Measurements from ENCODE around the gene ZZZ3. TPM values are rescaled to one million over a fixed set of nuclear protein-coding genes. Genes with fewer than 3 reads are reported as not detected.

ZZZ3 gene
- polyA plus RNA-seq, 2 of the 4 experiments (the other 2 are of a cell fraction) = 20.7 to 32.2 TPM

DNA sequence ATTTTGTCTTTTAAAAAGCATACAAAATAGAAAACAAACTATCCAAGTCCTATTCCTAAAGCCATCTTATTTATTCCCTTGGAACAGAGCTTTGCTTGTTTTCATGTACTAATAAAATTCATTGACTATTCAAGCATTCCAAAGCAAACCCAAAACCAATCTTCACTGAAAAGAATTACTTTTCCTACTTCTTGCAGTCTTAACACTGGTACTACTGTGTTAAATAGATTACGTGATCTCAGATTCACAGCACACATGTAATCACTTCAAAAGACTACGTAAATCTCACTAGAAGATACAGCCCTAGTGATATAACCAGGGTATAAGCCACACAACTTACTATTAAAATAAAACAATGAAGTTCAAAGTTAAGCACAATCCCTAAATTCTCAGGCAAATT is 39.0 kb downstream of the ZZZ3 start:
- H3K4me1 ChIP-seq = peaks cover 14% of the 10 kb centered on the region
- POLR2A ChIA-PET = no interaction called here
- TF ChIP-seq MAZ (IDR thresholded peaks at IDR 0.05; ENCODE audit: borderline replicate concordance, low read depth, low read length) = no peak
- no peak for TF ChIP-seq EHF (CRISPR knock-in tag; IDR thresholded peaks at IDR 0.05)
- TF ChIP-seq, protein P1, sequence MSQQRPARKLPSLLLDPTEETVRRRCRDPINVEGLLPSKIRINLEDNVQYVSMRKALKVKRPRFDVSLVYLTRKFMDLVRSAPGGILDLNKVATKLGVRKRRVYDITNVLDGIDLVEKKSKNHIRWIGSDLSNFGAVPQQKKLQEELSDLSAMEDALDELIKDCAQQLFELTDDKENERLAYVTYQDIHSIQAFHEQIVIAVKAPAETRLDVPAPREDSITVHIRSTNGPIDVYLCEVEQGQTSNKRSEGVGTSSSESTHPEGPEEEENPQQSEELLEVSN (IDR thresholded peaks at IDR 0.05; ENCODE audit: borderline replicate concordance, low read depth) = no peak
- TF ChIP-seq FOSB (CRISPR knock-in tag; IDR thresholded peaks at IDR 0.05) = no peak
- TF ChIP-seq NPAS2 (CRISPR knock-in tag; IDR thresholded peaks at IDR 0.05; ENCODE audit: borderline replicate concordance) = no peak
- TF ChIP-seq TP53 (CRISPR knock-in tag; IDR thresholded peaks at IDR 0.05) = no peak
- TF ChIP-seq ZC3H11A (IDR thresholded peaks at IDR 0.05) = no peak
- no peak for TF ChIP-seq FOSL2 (IDR thresholded peaks at IDR 0.05)
- TF ChIP-seq FOSL2 (CRISPR knock-in tag; IDR thresholded peaks at IDR 0.05) = no peak

DNA sequence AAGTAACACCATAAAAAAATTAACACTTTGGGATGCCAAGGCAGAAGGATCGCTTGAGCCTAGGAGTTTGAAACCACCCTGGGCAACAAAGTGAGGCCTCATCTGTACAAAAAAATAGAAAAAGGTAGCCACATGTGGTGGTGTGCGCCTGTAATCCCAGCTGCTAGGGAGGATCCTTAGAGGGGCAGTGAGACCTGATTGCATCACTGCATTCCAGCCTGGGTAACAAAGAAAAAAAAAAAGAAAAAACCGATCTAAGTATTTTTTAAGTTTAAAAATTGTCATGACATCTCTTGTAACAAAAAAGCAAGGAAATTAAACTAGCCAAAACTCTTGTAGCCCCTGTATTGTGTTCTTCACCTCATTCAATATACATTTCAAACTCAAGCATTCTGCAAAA is 39.5 kb downstream of the ZZZ3 start:
- ATAC-seq = no peak
- ChIA-PET CTCF (no interaction called here), POLR2A (no interaction called here)
- FAIRE-seq = no peak
- TF ChIP-seq ZFP36 (IDR thresholded peaks at IDR 0.05; ENCODE audit: borderline replicate concordance, partially characterized antibody) (no peak), HEYL (CRISPR knock-in tag; IDR thresholded peaks at IDR 0.05) (no peak), RNF2 (IDR thresholded peaks at IDR 0.05; ENCODE audit: borderline replicate concordance, low read depth) (no peak), FOXS1 (CRISPR knock-in tag; IDR thresholded peaks at IDR 0.05) (no peak), ZSCAN20 (CRISPR knock-in tag; IDR thresholded peaks at IDR 0.05) (no peak), CHD2 (IDR thresholded peaks at IDR 0.05; ENCODE audit: low read length, partially characterized antibody) (no peak)
- TF ChIP-seq, protein P2, sequence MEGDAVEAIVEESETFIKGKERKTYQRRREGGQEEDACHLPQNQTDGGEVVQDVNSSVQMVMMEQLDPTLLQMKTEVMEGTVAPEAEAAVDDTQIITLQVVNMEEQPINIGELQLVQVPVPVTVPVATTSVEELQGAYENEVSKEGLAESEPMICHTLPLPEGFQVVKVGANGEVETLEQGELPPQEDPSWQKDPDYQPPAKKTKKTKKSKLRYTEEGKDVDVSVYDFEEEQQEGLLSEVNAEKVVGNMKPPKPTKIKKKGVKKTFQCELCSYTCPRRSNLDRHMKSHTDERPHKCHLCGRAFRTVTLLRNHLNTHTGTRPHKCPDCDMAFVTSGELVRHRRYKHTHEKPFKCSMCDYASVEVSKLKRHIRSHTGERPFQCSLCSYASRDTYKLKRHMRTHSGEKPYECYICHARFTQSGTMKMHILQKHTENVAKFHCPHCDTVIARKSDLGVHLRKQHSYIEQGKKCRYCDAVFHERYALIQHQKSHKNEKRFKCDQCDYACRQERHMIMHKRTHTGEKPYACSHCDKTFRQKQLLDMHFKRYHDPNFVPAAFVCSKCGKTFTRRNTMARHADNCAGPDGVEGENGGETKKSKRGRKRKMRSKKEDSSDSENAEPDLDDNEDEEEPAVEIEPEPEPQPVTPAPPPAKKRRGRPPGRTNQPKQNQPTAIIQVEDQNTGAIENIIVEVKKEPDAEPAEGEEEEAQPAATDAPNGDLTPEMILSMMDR (IDR thresholded peaks at IDR 0.05) = no peak
- H3K9me3 ChIP-seq = no peaks in the 10 kb centered on the region
- WGBS (ENCODE audit: missing lambda C conversion rate) = 93% methylated on average over 3 of the region's 3 CpGs
- H3K4me2 ChIP-seq = no peak overlapping the region
- no peak overlapping the region for H3K4me3 ChIP-seq
- H3K27ac ChIP-seq = no peak overlapping the region
- no peak for DNase-seq (ENCODE audit: low read depth in 1 of 2, low spot score in 1 of 2)
- peaks cover 14% of the 10 kb centered on the region for H3K4me1 ChIP-seq

More for the DNA sequence above, 39.0 kb downstream of the ZZZ3 start:
- DNase-seq (ENCODE audit: low read depth in 1 of 2, low spot score in 1 of 2) = no peak
- H3K9me3 ChIP-seq = no peaks in the 10 kb centered on the region
- WGBS (ENCODE audit: missing lambda C conversion rate) = 94% methylated on average over 2 of the region's 2 CpGs
- no peak overlapping the region for H3K27ac ChIP-seq
- no peak overlapping the region for H3K4me3 ChIP-seq
- FAIRE-seq = no peak
- CTCF ChIA-PET = no interaction called here
- no peak overlapping the region for H3K4me2 ChIP-seq
- ATAC-seq = no peak

DNA sequence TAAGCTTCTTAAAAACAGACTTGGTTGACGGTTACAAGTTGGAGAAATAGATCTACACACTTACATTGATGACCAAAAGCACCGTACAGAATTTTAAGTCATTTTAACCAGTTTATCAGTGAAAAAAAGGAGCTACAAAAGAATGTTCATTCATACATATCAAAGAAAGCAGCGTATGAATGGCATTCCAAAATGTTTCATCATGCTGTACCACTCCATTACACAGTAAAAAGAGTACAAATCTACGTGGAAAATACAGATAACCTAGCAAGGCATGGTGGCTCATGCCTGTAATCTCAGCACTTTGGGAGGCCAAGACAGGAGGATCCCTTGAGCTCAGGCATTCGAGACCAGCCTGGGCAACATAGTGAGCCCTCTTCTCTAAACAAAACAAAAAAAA is 40.3 kb downstream of the ZZZ3 start:
- no peak for FAIRE-seq
- Histone ChIP-seq H3K4me1 (peaks cover 14% of the 10 kb centered on the region), H3K4me3 (no peak overlapping the region), H3K9me3 (no peaks in the 10 kb centered on the region), H3K4me2 (no peak overlapping the region), H3K27ac (no peak overlapping the region)
- WGBS (ENCODE audit: missing lambda C conversion rate) = 94% methylated on average over 5 of the region's 5 CpGs
- POLR2A ChIA-PET = no interaction called here
- no peak for TF ChIP-seq HOXA7 (CRISPR knock-in tag; IDR thresholded peaks at IDR 0.05)
- TF ChIP-seq CBX2 (IDR thresholded peaks at IDR 0.05; ENCODE audit: borderline replicate concordance, low read depth) = no peak
- TF ChIP-seq, protein P1 (IDR thresholded peaks at IDR 0.05; ENCODE audit: borderline replicate concordance, low read depth) = no peak
- TF ChIP-seq, protein P3, sequence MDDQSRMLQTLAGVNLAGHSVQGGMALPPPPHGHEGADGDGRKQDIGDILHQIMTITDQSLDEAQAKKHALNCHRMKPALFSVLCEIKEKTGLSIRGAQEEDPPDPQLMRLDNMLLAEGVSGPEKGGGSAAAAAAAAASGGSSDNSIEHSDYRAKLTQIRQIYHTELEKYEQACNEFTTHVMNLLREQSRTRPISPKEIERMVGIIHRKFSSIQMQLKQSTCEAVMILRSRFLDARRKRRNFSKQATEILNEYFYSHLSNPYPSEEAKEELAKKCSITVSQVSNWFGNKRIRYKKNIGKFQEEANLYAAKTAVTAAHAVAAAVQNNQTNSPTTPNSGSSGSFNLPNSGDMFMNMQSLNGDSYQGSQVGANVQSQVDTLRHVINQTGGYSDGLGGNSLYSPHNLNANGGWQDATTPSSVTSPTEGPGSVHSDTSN (IDR thresholded peaks at IDR 0.05) = no peak
- TF ChIP-seq MYC (IDR thresholded peaks at IDR 0.05; ENCODE audit: borderline replicate concordance, low read length) = no peak
- TF ChIP-seq, protein P4, sequence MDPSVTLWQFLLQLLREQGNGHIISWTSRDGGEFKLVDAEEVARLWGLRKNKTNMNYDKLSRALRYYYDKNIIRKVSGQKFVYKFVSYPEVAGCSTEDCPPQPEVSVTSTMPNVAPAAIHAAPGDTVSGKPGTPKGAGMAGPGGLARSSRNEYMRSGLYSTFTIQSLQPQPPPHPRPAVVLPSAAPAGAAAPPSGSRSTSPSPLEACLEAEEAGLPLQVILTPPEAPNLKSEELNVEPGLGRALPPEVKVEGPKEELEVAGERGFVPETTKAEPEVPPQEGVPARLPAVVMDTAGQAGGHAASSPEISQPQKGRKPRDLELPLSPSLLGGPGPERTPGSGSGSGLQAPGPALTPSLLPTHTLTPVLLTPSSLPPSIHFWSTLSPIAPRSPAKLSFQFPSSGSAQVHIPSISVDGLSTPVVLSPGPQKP (IDR thresholded peaks at IDR 0.05; ENCODE audit: low read depth, low read length) = no peak
- TF ChIP-seq, protein P2 (IDR thresholded peaks at IDR 0.05) = no peak
- no peak for TF ChIP-seq EHMT2 (IDR thresholded peaks at IDR 0.05; ENCODE audit: low read depth)
- no peak for TF ChIP-seq JUN (IDR thresholded peaks at IDR 0.05)
- TF ChIP-seq RNF2 (IDR thresholded peaks at IDR 0.05; ENCODE audit: borderline replicate concordance, low read depth) = no peak
- TF ChIP-seq MAFK (IDR thresholded peaks at IDR 0.05; ENCODE audit: partially characterized antibody) = no peak
- no peak for TF ChIP-seq KDM1A (IDR thresholded peaks at IDR 0.05; ENCODE audit: low read depth)
- no peak for TF ChIP-seq ZC3H11A (IDR thresholded peaks at IDR 0.05)
- no peak for TF ChIP-seq ESRRA (IDR thresholded peaks at IDR 0.05; ENCODE audit: borderline replicate concordance, low read length)
- no peak for TF ChIP-seq GATA3 (IDR thresholded peaks at IDR 0.05; ENCODE audit: borderline replicate concordance)
- no peak for ATAC-seq
- DNase-seq (ENCODE audit: low read depth in 1 of 2, low spot score in 1 of 2) = no peak
- CTCF ChIA-PET = no interaction called here

Data from A549 (cell line).